Activated CD8-positive, alpha-beta memory T cell treated with anti-CD3 and anti-CD28 coated beads for 4 hours (primary cell): Measurements from ENCODE around the gene SLC16A6.
"Not testable (repeated sequence)": the region's sequence is repeated elsewhere in the genome, so short reads cannot be mapped to it uniquely, and the experiment has no call there.

Experiments
- DNase-seq, 2 donors: peaks; one replicate each; pipeline ENCODE4 v3.0.0-alpha.2; 2020; ENCODE audit warnings: low read depth in 2 of 2

The SLC16A6 gene

GRCh38 chr17:68290268-68290954 is 516 bp downstream of the SLC16A6 start:
- peak; percentile 33 to 37 for DNase-seq

GRCh38 chr17:68289936-68290267 is 1.0 kb downstream of the SLC16A6 start:
- DNase-seq = no peak

GRCh38 chr17:68289473-68289872 is 1.5 kb downstream of the SLC16A6 start:
- no peak for DNase-seq

- DNase-seq = no peak
Measured at GRCh38 chr17:68288804-68289203, 2.1 kb downstream of the SLC16A6 start.

GRCh38 chr17:68288375-68288774 is 2.6 kb downstream of the SLC16A6 start:
- DNase-seq = no peak

GRCh38 chr17:68281965-68282364 is 9.0 kb downstream of the SLC16A6 start:
- not testable (repeated sequence) for DNase-seq

GRCh38 chr17:68277807-68278206 is 13.1 kb downstream of the SLC16A6 start:
- DNase-seq = no peak

GRCh38 chr17:68276339-68276738 is 14.6 kb downstream of the SLC16A6 start:
- DNase-seq = not testable (repeated sequence)

- DNase-seq = no peak
Measured at GRCh38 chr17:68273722-68274121, 17.2 kb downstream of the SLC16A6 start.

GRCh38 chr17:68265833-68266232 is 25.1 kb downstream of the SLC16A6 start:
- not testable (repeated sequence) for DNase-seq

GRCh38 chr17:68263101-68263681 is 27.7 kb downstream of the SLC16A6 start:
- not testable (repeated sequence) for DNase-seq

- not testable (repeated sequence) for DNase-seq
Measured at GRCh38 chr17:68262467-68262866, 28.5 kb downstream of the SLC16A6 start.

GRCh38 chr17:68260051-68260762 is 30.7 kb downstream of the SLC16A6 start:
- DNase-seq = no peak

- not testable (repeated sequence) for DNase-seq
Measured at GRCh38 chr17:68259648-68259951, 31.3 kb downstream of the SLC16A6 start.

- peak; percentile 34 to 66 for DNase-seq
Measured at GRCh38 chr17:68258890-68259647, 31.9 kb downstream of the SLC16A6 start.

GRCh38 chr17:68257934-68258333 is 33.0 kb downstream of the SLC16A6 start:
- no peak for DNase-seq

- DNase-seq = not testable (repeated sequence)
Measured at GRCh38 chr17:68256701-68257100, 34.2 kb downstream of the SLC16A6 start.

- no peak for DNase-seq
Measured at GRCh38 chr17:68255731-68256538, 35.0 kb downstream of the SLC16A6 start.

GRCh38 chr17:68255151-68255550 is 35.8 kb downstream of the SLC16A6 start:
- no peak for DNase-seq

GRCh38 chr17:68253426-68253825 is 37.5 kb downstream of the SLC16A6 start:
- DNase-seq = not testable (repeated sequence)

- DNase-seq = no peak
Measured at GRCh38 chr17:68249354-68249765, 41.6 kb downstream of the SLC16A6 start.

- DNase-seq = no peak
Measured at GRCh38 chr17:68248891-68249290, 42.0 kb downstream of the SLC16A6 start.
